Stimulated activated effector memory CD8-positive, alpha-beta T cell treated with anti-CD3 and anti-CD28 coated beads, Interleukin-12 subunit alpha, Interleukin-12 subunit beta, amount 100 ng/mL, for 72 hours (primary cell): ENCODE data around the gene KRT81.
"Not testable (repeated sequence)": the region's sequence is repeated elsewhere in the genome, so short reads cannot be mapped to it uniquely, and the experiment has no call there.

Experiments used
- ATAC-seq: fragments of 150-1000 bp; cut with Tn5 transposase; 2 replicates; pipeline ENCODE4 v1.10.0; 2021
- DNase-seq, 2 donors: peaks; one replicate each; pipeline ENCODE4 v3.0.0; 2021 to 2022; ENCODE audit warnings: low spot score in 2 of 2
- H3K27ac Mint-ChIP-seq: one replicate; pipeline ENCODE4 v1.8.0; 2022; ENCODE audit warnings: mild to moderate bottlenecking, mixed read lengths
- H3K36me3 Mint-ChIP-seq: one replicate; pipeline ENCODE4 v1.8.0; 2022; ENCODE audit warnings: mild to moderate bottlenecking, mixed read lengths
- H3K4me1 Mint-ChIP-seq: one replicate; pipeline ENCODE4 v1.8.0; 2022; ENCODE audit warnings: mixed read lengths
- H3K4me3 Mint-ChIP-seq: one replicate; pipeline ENCODE4 v1.8.0; 2022; ENCODE audit warnings: mild to moderate bottlenecking, mixed read lengths
- H3K9me3 Mint-ChIP-seq: one replicate; pipeline ENCODE4 v1.8.0; 2022; ENCODE audit warnings: mixed read lengths

KRT81 gene

DNA sequence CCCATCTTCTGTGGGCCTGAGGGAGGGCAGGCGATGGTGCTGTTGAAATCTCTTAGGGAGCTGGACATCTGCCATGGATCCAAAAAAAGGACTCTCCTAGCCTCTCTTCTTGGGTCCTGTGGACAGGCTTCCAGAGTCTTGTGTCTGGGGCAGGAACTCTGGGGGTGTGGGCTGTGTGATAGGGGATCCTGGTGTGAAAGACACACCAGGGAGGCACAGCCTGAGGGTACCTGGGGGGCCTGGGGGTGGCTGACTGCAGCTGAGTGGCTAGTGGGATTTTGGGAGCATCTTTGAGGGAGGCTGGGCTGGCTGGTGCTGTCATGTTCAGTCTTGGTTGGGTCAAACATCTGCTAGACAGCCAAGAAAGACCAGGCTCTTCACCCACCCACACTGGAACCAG lies 31.7 kb upstream of the KRT81 start:
- H3K27ac Mint-ChIP-seq: no peak overlapping the region

DNA sequence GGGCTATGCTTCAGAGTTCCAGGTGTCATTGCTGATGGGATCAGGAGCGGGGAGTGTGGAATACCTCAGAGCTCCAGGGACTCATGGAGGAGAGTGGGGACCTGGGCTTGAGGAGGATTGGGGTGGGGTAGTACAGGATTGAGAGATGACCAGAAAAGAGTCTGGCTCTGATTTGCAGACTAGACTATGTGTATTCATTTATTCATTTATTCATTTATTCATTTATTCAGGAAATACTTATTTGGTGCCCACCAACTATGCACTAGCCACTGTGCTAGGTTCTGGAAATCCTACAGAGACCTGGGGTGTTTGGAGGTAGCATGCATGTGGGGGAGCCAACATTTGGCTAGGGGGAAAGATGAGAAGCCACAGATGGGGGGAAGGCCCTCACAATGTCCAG lies 30.7 kb upstream of the KRT81 start:
- H3K4me1 Mint-ChIP-seq: peaks cover 3% of the 10 kb centered on the region
- H3K36me3 Mint-ChIP-seq: no peaks in the 10 kb centered on the region
- DNase-seq: no peak
- no peak overlapping the region for H3K27ac Mint-ChIP-seq
- no peaks in the 10 kb centered on the region for H3K9me3 Mint-ChIP-seq
- no peak for ATAC-seq
- no peak overlapping the region for H3K4me3 Mint-ChIP-seq

More for the DNA sequence above, 31.7 kb upstream of the KRT81 start:
- Mint-ChIP-seq H3K36me3 (no peaks in the 10 kb centered on the region), H3K4me1 (peaks cover 12% of the 10 kb centered on the region), H3K4me3 (no peak overlapping the region), H3K9me3 (no peaks in the 10 kb centered on the region)
- ATAC-seq (no peak), DNase-seq (no peak)

DNA sequence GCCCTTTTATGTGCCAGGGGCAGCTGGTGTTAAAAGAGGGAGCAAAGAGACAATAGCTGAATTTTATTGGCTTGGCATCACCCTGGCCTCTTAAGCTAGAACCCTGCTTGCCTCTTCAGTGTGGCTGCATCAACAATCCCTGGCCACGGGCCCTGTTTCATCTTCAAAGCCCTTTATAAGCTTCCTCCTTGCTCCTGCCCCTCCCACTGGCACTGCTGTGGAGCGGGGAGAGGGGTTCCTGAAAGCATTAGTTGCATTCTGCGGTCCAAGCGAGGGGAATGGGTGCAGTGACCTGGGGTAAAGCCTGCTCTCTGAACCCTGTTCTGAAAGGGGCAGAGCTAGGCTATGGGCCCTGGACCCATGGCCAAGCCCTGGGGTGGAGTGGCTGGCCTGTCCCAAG lies 30.1 kb upstream of the KRT81 start:
- DNase-seq: no peak
- H3K4me3 Mint-ChIP-seq: no peak overlapping the region
- H3K36me3 Mint-ChIP-seq: no peaks in the 10 kb centered on the region
- no peaks in the 10 kb centered on the region for H3K9me3 Mint-ChIP-seq
- no peak for ATAC-seq
- H3K27ac Mint-ChIP-seq: no peak overlapping the region
- no peaks in the 10 kb centered on the region for H3K4me1 Mint-ChIP-seq

DNA sequence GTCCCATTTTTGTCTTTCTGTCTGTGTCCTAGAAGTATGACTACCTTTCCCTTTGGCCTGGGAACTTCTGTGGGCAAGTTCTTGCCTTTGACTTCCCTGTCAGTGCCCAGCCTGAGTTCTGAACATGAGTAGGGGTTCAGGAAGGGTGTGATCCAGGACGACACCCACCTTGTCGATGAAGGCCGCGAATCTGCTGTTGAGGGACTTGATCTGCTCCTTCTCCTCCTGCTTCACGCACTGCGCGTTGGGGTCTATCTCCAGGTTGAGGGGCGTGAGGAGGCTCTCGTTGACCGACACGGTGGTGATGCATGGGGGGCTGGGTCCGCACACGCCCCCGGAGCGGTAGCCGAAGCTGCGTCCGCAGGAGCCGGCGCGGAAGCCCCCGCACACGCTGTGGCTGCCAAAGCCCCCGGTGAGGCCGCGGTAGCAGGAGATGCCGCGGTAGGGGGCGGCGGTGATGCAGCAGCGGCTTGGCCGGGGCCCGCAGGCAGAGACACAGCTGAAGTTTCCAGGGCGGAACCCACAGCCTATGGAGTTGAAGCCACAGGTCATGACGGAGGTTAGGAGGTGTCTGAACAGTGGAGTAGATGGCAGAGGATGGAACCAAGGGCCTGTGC lies 29.6 kb upstream of the KRT81 start, which contains the start of gene KRT83:
Gene KRT83 (minus strand): TSS at position 615 of the 617 bp plus-strand sequence. CDS start 63 bp downstream, at position 552.
- H3K9me3 Mint-ChIP-seq: no peaks in the 10 kb centered on the region
- no peaks in the 10 kb centered on the region for H3K36me3 Mint-ChIP-seq
- H3K27ac Mint-ChIP-seq: no peak within 1 kb of the TSS
- H3K4me3 Mint-ChIP-seq: no peak within 1 kb of the TSS
- H3K4me1 Mint-ChIP-seq: no peaks in the 10 kb centered on the region
- DNase-seq (no peak), ATAC-seq (no peak)

DNA sequence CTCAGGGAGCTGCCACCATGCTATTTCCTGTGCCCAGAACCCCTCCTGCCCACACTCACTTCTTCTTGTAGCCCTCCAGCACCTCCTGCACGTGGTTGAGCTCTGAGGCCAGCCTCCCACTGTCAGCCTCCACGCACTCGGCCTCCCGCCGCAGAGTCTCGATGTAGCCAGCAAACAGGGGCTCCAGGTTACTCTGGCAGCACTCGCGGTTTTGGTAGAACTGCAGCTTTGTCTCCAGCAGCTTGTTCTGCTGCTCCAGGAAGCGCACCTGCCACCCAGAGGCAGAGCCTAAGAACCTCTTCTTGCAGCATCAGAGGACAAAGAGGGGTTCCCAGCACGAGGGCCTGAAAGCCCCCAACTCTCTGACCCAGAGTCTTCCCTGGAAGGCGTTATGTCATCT lies 27.8 kb upstream of the KRT81 start:
- Mint-ChIP-seq H3K4me3 (no peak overlapping the region), H3K4me1 (no peaks in the 10 kb centered on the region), H3K36me3 (no peaks in the 10 kb centered on the region), H3K9me3 (no peaks in the 10 kb centered on the region), H3K27ac (no peak overlapping the region)
- DNase-seq (no peak), ATAC-seq (no peak)

DNA sequence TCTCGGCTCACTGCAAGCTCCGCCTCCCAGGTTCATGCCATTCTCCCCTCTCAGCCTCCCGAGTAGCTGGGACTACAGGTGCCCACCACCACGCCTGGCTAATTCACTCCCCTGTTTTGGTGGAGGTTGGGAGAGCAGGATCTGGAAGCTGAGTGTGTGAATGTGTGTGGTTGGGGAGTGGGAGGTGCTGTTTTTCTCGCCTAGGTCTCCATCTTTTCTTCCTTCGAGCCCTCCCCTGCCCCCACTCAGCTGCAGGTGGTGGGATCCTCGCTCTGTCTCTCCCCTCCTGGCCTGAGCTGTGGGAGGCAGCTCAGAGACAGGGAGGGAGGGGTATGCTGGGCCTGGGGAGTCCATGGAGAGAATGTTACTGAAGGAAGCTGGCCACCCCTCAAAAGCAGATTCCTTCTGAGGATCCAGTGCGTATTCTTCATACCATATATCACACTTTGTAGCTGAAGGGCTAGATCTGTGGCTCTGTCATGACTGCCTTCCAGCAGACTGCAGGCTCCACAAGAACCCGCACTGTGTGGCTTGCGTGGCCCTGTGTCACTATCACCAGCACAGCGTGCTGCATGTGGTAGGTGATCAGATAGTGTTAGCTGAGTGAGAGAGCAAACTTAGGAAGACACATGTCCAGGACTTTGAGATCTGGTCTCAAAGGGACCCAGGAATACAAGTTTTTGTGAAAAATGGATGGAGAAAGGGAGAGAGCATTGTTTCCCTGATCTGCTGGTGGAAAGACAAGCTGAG lies 27.1 kb upstream of the KRT81 start:
- ATAC-seq (no peak), DNase-seq (no peak)
- H3K9me3 Mint-ChIP-seq: no peaks in the 10 kb centered on the region
- H3K4me3 Mint-ChIP-seq: no peak overlapping the region
- H3K27ac Mint-ChIP-seq: no peak overlapping the region
- peaks cover 6% of the 10 kb centered on the region for H3K4me1 Mint-ChIP-seq
- H3K36me3 Mint-ChIP-seq: no peaks in the 10 kb centered on the region

DNA sequence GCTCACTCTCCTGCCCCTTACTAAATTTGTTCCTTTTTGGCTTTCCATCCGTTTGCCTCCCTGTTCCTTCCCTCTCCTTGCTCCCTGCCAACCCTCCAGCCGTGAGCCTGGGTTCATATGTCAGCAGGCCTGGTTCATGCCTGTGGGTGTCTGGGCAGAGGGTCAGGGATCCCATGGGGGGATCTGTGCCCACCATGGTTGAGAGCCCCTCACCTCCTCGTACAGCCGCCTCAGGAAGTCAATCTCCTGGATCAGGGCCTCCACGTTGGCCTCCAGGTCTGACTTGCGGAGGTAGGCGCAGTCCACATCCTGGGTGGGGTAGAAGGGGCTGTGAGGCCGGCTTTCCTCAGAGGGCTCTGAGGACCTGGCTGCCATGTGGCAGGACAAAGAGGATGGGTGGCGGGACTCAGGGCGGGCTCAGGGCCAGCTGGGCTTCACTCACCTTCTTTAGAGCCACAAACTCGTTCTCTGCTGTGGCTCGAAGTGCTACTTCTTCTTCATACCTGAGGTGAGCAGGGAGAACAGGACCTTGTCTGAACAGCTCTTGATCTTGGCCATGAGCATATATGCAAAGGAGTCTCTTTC lies 26.2 kb upstream of the KRT81 start:
- ATAC-seq (no peak), DNase-seq (no peak)
- no peak overlapping the region for H3K27ac Mint-ChIP-seq
- no peaks in the 10 kb centered on the region for H3K36me3 Mint-ChIP-seq
- H3K4me3 Mint-ChIP-seq: no peak overlapping the region
- H3K4me1 Mint-ChIP-seq: peaks cover 6% of the 10 kb centered on the region
- no peaks in the 10 kb centered on the region for H3K9me3 Mint-ChIP-seq

DNA sequence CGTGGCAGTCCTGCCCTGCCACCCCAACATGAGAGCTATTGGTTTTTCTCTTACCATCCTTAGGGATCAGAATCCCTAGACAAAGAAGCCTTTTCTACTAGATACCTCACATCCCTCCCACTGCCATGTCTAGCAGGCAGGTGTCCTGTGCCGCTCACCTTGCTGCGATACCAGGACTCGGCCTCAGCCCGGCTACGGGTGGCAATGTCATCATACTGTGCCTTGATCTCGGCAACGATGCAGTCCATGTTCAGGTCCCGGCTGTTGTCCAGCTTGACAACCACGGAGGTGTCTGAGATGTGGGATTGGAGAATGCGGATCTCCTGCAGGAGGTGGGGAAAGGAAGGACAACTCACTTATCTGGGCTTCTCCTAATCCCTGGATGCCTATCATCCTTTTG lies 25.4 kb upstream of the KRT81 start:
- DNase-seq (no peak), ATAC-seq (no peak)
- H3K36me3 Mint-ChIP-seq: no peaks in the 10 kb centered on the region
- H3K27ac Mint-ChIP-seq: no peak overlapping the region
- peaks cover 6% of the 10 kb centered on the region for H3K4me1 Mint-ChIP-seq
- H3K4me3 Mint-ChIP-seq: no peak overlapping the region
- no peaks in the 10 kb centered on the region for H3K9me3 Mint-ChIP-seq

DNA sequence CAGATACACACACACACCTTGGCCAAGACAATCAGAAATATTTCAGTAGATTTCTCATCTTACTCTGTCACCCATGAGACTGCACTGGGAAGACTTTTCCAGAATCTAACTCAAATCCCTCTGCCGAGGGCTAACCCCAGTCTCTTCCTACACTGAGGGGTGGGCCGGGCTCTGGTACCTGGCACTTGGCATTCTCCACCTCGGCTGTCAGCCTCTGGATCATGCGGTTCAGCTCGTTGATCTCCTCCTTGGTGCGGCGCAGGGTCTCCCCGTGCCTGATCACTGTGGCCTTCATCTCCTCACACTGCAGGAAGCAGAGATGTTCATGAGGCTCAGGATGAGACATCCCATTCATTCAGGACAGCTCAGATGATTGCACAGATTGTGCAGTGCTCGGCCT lies 25.0 kb upstream of the KRT81 start:
- no peaks in the 10 kb centered on the region for H3K36me3 Mint-ChIP-seq
- no peak overlapping the region for H3K4me3 Mint-ChIP-seq
- no peak for DNase-seq
- ATAC-seq: no peak
- H3K4me1 Mint-ChIP-seq: peaks cover 6% of the 10 kb centered on the region
- H3K9me3 Mint-ChIP-seq: no peaks in the 10 kb centered on the region
- H3K27ac Mint-ChIP-seq: no peak overlapping the region

DNA sequence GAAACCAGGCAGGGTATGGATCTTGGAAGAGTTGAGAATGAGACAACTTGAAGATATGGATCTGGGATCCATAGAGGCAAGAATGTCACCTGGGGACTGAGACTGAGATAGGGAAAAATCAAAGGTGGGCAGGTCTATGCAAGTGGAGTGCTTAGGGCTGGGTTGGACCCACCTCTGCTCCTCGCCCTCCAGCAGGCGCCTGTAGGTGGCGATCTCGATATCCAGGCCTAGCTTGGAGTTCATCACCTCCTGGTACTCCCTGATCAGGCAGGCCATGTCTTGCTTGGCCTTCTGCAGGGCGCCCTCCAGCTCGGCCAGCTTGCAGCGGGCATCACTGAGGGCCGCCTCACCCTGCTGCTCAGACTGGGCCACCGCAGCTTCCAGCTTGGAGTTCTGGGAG lies 24.4 kb upstream of the KRT81 start:
- H3K9me3 Mint-ChIP-seq, H3K4me3 Mint-ChIP-seq, H3K27ac Mint-ChIP-seq, H3K36me3 Mint-ChIP-seq, ATAC-seq, H3K4me1 Mint-ChIP-seq: not testable (repeated sequence)
- peak in 1 of 2 donors; percentile 61 for DNase-seq

DNA sequence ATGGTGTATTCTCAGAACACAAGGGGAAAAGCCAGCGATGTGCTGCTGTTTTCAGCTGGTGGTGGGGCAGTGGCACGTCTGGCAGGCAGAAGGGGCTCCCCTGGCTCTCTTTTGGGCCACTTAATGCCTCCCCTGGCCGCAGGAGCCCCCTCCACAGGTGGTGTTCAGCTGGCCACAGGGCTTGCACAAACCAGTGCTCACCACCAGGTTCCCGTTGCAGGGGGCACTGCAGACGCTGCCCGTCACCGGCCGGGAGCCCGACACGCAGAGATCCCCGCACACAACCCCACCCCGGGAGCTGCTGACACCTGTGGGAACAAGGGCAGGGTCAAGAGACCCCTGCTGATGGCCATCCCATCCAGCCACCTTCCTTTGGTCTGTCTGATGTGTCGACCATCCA lies 23.2 kb upstream of the KRT81 start:
- no peaks in the 10 kb centered on the region for H3K9me3 Mint-ChIP-seq
- H3K4me3 Mint-ChIP-seq: no peak overlapping the region
- H3K4me1 Mint-ChIP-seq: peaks cover 6% of the 10 kb centered on the region
- DNase-seq (no peak), ATAC-seq (no peak)
- H3K36me3 Mint-ChIP-seq: no peaks in the 10 kb centered on the region
- H3K27ac Mint-ChIP-seq: no peak overlapping the region

DNA sequence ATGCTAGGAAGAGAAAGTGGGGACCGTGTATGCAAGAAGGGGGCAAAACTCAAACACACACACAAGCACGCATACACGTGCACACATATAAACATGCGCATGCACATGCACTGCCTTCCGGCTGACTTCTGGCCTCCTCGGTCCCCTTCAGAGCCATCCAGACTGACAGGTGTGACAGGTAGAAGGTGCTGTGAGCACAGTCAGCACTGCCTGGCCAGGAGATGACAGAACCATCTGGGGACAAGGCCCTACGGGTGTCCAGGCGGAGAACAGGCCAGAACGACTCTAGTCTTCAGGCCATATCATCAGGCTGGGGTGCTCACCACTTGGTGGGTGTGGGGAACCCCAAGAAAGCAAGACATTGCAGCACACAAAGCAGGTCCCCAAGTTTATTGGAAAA lies 22.6 kb upstream of the KRT81 start:
- H3K9me3 Mint-ChIP-seq: no peaks in the 10 kb centered on the region
- no peaks in the 10 kb centered on the region for H3K36me3 Mint-ChIP-seq
- H3K27ac Mint-ChIP-seq: no peak overlapping the region
- H3K4me3 Mint-ChIP-seq: no peak overlapping the region
- DNase-seq (no peak), ATAC-seq (no peak)
- peaks cover 7% of the 10 kb centered on the region for H3K4me1 Mint-ChIP-seq

DNA sequence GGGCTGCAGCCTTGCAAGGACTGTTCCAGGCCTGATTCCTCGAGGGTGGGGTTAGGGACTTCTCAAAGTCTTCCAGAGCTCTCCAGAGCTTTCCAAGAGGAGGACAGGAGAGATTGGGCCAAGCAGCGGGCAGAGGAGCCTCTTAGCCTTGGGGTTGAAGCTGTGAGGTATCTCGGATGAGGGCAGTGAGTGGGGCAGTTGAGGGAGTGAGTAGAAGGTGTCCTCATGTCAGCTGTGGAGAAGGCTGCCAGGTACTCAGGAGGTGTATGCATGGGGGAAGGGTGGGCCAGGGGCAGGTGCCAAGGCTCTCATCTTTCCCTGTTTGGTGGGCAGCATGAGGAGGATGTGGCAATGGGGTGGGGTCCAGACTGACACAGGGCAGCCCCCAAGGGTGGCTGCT lies 22.1 kb upstream of the KRT81 start:
- H3K36me3 Mint-ChIP-seq: no peaks in the 10 kb centered on the region
- H3K4me1 Mint-ChIP-seq: peaks cover 12% of the 10 kb centered on the region
- ATAC-seq: no peak
- H3K9me3 Mint-ChIP-seq: no peaks in the 10 kb centered on the region
- no peak overlapping the region for H3K27ac Mint-ChIP-seq
- DNase-seq: no peak
- H3K4me3 Mint-ChIP-seq: no peak overlapping the region

DNA sequence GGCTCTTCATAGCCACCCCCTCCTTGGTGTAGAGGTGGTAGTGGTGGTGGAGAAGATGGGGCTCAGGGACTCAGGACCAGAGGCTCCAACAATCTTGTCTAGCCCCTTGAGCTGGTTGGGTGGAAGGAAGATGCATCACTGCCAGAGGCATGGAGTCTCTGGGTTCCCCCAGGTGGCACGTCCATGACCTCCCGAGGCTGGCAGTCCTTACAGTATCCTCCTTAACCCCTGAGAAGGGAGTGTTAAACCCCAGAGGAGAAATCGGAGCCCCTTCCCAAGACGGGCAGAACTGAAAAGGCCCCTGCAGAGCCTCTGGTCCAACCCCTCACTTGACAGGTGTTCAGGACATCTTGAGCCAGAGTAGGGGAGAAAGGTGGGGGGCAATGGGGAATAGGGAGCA lies 20.8 kb upstream of the KRT81 start:
- peak overlapping the region; percentile 9 for H3K27ac Mint-ChIP-seq
- no peaks in the 10 kb centered on the region for H3K9me3 Mint-ChIP-seq
- peaks cover 18% of the 10 kb centered on the region for H3K4me1 Mint-ChIP-seq
- no peak for DNase-seq
- ATAC-seq: no peak
- no peaks in the 10 kb centered on the region for H3K36me3 Mint-ChIP-seq
- no peak overlapping the region for H3K4me3 Mint-ChIP-seq

DNA sequence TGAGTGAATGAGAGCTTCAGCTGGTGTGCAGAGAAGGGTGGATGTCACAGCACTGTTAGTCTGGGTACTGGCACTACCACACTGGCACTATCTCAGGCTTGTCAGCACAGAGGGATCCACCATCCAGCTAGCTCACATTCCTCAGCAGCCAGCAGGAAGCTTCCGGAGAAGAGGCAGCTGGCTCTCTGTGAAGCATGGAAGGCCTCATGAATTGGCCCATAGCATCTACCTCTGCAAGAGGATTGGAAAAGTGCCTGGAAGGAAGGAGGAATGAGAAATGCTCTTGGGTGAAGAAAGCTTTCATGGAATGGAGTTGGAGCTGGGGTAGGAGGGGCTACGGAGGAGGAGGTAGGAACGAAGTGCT lies 19.9 kb upstream of the KRT81 start:
- Mint-ChIP-seq H3K9me3 (no peaks in the 10 kb centered on the region), H3K4me1 (peaks cover 18% of the 10 kb centered on the region), H3K27ac (no peak overlapping the region), H3K4me3 (no peak overlapping the region), H3K36me3 (no peaks in the 10 kb centered on the region)
- DNase-seq: no peak
- no peak for ATAC-seq

DNA sequence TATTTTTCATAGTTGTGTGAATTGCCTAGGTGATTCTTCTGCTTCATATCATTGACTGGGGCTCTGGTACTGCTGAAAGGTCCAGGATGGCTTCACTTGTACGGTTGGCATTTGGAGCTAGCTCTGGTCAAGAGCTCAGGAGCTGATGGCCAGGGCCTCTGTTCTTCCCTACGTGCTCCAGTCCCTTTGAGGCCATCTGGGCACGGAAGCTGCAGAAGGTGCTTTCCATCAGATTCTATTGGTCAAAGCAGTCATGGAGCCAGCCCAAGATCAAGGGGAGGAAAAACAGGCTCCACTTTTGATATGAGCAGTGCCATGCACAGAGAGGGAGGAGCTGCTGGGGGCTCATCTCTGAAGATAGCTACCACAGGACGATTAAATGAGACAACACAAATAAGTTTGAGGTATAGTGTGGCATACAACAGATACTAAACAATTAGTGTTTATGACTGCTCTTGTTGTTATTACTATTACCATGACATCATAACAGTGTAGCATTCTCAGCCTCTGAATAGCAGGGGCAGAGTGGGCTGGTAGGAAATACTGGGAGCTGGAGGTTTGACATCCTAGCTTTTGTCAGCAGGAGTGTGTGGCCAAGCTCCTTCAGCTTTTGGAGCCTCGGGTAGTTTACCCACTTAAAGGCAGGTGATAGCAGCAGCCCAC lies 19.4 kb upstream of the KRT81 start:
- H3K27ac Mint-ChIP-seq: no peak overlapping the region
- H3K4me3 Mint-ChIP-seq: no peak overlapping the region
- H3K36me3 Mint-ChIP-seq: no peaks in the 10 kb centered on the region
- H3K4me1 Mint-ChIP-seq: peaks cover 23% of the 10 kb centered on the region
- DNase-seq (no peak), ATAC-seq (no peak)
- H3K9me3 Mint-ChIP-seq: no peaks in the 10 kb centered on the region
